BLaER1 treated with 17β-estradiol and CSF1 and Interleukin-3, amounts not matched to agents 10 nM and 100 nM (cell line): ENCODE results near the gene DIPK2B.

ENCODE experiments used
- H3K27ac ChIP-seq, 11 experiments: shearing (Covaris generic); formaldehyde crosslinking; 2 replicates each; pipeline ENCODE4 v1.8.1; 2022
- H3K27me3 ChIP-seq, 11 experiments: shearing (Covaris generic); formaldehyde crosslinking; 2 replicates each; pipeline ENCODE4 v1.8.1; 2022
- H3K36me3 ChIP-seq, 11 experiments: shearing (Covaris generic); formaldehyde crosslinking; 2 replicates each; pipeline ENCODE4 v1.8.1; 2022
- H3K4me1 ChIP-seq, 10 experiments: shearing (Covaris generic); formaldehyde crosslinking; 2 replicates each; pipeline ENCODE4 v1.8.1; 2022
- H3K4me2 ChIP-seq, 11 experiments: shearing (Covaris generic); formaldehyde crosslinking; 2 replicates each; pipeline ENCODE4 v1.8.1; 2022
- H3K4me3 ChIP-seq, 10 experiments: shearing (Covaris generic); formaldehyde crosslinking; 2 replicates each; pipeline ENCODE4 v1.8.1; 2022
- H3K9ac ChIP-seq, 11 experiments: shearing (Covaris generic); formaldehyde crosslinking; 2 replicates each; pipeline ENCODE4 v1.8.1; 2022
- H3K9me3 ChIP-seq, 11 experiments: shearing (Covaris generic); formaldehyde crosslinking; replicated peaks in 1 of 11; 2 replicates each; pipeline ENCODE4 v1.8.1; 2022
- H4K20me1 ChIP-seq, 11 experiments: shearing (Covaris generic); formaldehyde crosslinking; 2 replicates each; pipeline ENCODE4 v1.8.1; 2022
- Cebpa-rat ChIP-seq, 11 experiments: shearing (Covaris generic); IDR thresholded peaks; 2 replicates each; pipeline ENCODE4 v1.8.1; 2022

DIPK2B gene, protein sequence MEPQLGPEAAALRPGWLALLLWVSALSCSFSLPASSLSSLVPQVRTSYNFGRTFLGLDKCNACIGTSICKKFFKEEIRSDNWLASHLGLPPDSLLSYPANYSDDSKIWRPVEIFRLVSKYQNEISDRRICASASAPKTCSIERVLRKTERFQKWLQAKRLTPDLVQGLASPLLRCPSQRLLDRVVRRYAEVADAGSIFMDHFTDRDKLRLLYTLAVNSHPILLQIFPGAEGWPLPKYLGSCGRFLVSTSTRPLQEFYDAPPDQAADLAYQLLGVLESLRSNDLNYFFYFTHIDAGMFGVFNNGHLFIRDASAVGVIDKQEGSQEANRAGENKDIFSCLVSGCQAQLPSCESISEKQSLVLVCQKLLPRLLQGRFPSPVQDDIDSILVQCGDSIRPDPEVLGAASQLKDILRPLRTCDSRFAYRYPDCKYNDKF

DNA sequence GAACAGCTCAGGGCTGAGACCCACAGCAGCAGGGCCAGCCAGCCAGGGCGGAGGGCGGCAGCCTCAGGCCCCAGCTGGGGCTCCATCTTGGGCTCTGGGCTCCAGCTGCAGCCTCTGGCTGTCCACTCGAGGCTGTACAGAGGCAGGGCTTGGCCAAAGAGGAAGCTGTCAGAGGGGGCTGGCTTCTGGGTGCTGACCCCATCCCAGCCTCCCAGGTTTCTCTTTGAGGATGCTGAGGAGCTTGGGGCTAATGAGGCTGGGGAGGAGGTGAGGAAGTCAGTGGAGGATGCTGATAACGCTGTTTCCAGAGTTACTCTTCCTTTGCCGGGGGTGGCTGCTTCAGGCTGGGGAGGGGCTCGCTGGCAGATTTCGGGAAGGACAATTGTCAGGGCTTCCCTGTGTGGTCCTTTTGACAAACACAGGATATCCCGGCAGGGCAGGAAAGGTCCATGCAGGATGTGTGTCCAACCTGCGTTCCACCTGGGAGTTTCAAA, at the start of gene DIPK2B:
DIPK2B (minus strand) TSS at position 136 of the 494 bp plus-strand sequence; CDS start at position 86, 50 bp downstream.
- 0 out of 20 replicates have a peak, but pooled peaks cover 0 to 8% (median 0%) of the 10 kb centered on the region in 10 experiments for H3K4me1 ChIP-seq
- H3K27me3 ChIP-seq, result peaks cover 0 to 9% (median 0%) of the 10 kb centered on the region in 11 experiments; a peak in 4 of 22 replicates
- no peak for TF ChIP-seq Cebpa-rat (IDR thresholded peaks at IDR 0.05)
- H3K36me3 ChIP-seq, result no peaks in the 10 kb centered on the region
- no peak within 1 kb of the TSS for H3K4me2 ChIP-seq
- no peak within 1 kb of the TSS for H3K9ac ChIP-seq
- H4K20me1 ChIP-seq, result no peaks in the 10 kb centered on the region
- no peak within 1 kb of the TSS for H3K4me3 ChIP-seq
- no peak within 1 kb of the TSS for H3K27ac ChIP-seq
- peaks cover 1 to 9% (median 6%) of the 10 kb centered on the region in 11 experiments; a peak in 19 of 22 replicates for H3K9me3 ChIP-seq

DNA sequence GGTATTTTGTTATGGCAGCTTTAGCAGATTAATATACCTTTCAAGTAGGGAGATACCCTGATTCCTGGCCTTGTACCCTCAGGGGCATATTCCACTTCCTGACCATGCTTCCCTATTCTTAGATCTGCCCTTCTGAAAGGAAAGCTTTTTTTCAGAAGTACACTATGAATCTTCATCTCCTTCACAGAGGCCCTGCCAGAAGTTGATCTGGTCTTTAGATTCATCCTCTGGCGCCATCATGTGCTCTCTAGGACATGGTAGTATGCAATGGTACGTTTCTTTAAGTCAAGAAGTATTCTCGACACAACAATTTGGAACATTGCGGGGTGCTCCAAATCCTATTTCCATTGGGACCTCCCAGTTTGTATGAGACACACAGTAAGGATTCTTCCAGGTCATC, 39.6 kb upstream of the DIPK2B start:
- no peaks in the 10 kb centered on the region for H4K20me1 ChIP-seq
- no peak overlapping the region for H3K4me2 ChIP-seq
- H3K9me3 ChIP-seq, result peaks cover 0 to 3% (median 0%) of the 10 kb centered on the region in 11 experiments; a peak in 1 of 22 replicates
- no peak overlapping the region for H3K9ac ChIP-seq
- no peak for TF ChIP-seq Cebpa-rat (IDR thresholded peaks at IDR 0.05)
- H3K4me3 ChIP-seq, result no peak overlapping the region
- H3K27me3 ChIP-seq, result no peaks in the 10 kb centered on the region
- H3K27ac ChIP-seq, result no peak overlapping the region
- H3K36me3 ChIP-seq, result no peaks in the 10 kb centered on the region
- no peaks in the 10 kb centered on the region; a peak in 1 of 20 replicates for H3K4me1 ChIP-seq

DNA sequence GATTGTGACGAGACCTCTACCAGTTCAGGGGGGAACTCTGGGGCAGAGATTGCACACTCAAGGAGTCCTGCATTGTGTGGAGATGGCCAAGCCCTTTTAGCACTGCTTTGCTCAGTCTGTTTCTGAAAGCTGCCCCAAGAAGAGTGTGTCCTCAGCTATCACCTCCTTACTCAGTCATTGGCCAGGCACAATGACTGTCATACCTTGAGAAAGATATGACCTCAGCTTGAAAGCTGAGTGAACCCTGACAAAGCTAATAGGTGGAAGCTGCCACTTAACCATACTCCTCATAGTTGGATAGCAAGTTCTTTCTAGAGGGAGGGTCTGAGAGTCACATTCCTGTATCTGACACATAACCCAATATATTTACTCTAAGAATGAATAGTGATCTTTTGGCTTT, 37.8 kb upstream of the DIPK2B start:
- H3K36me3 ChIP-seq, result no peaks in the 10 kb centered on the region
- H3K4me3 ChIP-seq, result no peak overlapping the region
- no peaks in the 10 kb centered on the region for H4K20me1 ChIP-seq
- H3K27me3 ChIP-seq, result no peaks in the 10 kb centered on the region
- H3K9me3 ChIP-seq, result peaks cover 0 to 7% (median 0%) of the 10 kb centered on the region in 11 experiments; a peak in 2 of 22 replicates
- TF ChIP-seq Cebpa-rat (IDR thresholded peaks at IDR 0.05), result no peak
- H3K9ac ChIP-seq, result no peak overlapping the region
- H3K4me2 ChIP-seq, result no peak overlapping the region
- no peaks in the 10 kb centered on the region; a peak in 1 of 20 replicates for H3K4me1 ChIP-seq
- no peak overlapping the region for H3K27ac ChIP-seq

DNA sequence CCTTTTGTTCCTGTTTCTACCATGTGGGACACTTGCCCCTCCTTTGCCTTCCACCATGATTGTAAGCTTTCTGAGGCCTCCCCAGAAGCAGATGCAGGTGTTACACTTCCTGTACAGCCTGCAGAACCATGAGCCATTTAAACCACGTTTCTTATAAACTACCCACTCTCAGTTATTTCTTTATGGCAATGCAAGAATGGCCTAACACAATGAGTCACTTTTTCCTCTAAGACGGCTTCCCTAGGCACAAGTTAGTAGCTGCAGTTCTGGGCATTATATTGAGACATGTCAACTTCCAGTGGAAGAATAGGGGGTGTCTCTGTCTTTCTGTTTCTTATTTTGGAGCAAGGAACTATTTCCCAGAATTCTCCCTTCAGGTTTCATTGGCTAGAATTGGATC, 32.9 kb upstream of the DIPK2B start:
- Histone ChIP-seq H3K27me3 (no peaks in the 10 kb centered on the region), H3K4me2 (no peak overlapping the region), H4K20me1 (no peaks in the 10 kb centered on the region), H3K9ac (no peak overlapping the region), H3K9me3 (peaks cover 0 to 17% (median 5%) of the 10 kb centered on the region in 11 experiments; a peak in 5 of 22 replicates), H3K4me1 (peaks cover 0 to 36% (median 9%) of the 10 kb centered on the region in 10 experiments; a peak in 10 of 20 replicates), H3K36me3 (no peaks in the 10 kb centered on the region), H3K27ac (no peak overlapping the region), H3K4me3 (no peak overlapping the region)
- TF ChIP-seq Cebpa-rat (IDR thresholded peaks at IDR 0.05), result no peak

DNA sequence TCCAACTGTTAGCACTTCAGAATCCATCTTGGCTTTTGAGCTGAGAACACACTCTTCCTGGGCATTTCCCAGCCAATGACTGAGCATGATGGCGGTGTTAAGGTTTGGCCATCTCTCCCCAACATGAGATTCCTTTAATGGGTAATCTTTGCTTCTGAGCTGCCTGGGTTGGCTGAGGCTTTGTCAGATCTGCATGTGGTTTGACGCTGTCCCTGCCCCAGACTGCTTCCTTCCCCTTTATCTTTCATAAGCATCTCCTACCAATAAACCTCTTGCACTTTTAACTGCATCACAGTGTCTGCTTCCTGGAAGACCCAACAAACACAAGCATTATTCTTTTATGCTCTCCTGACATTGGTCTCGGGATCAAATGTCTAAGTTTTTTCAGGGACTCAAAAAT, 31.5 kb upstream of the DIPK2B start:
- H3K27me3 ChIP-seq, result no peaks in the 10 kb centered on the region
- H3K9ac ChIP-seq, result no peak overlapping the region
- H4K20me1 ChIP-seq, result no peaks in the 10 kb centered on the region
- no peak for TF ChIP-seq Cebpa-rat (IDR thresholded peaks at IDR 0.05)
- peaks cover 0 to 17% (median 5%) of the 10 kb centered on the region in 11 experiments; a peak in 4 of 22 replicates for H3K9me3 ChIP-seq
- no peak overlapping the region for H3K27ac ChIP-seq
- peaks cover 0 to 36% (median 9%) of the 10 kb centered on the region in 10 experiments; a peak in 10 of 20 replicates for H3K4me1 ChIP-seq
- no peak overlapping the region for H3K4me3 ChIP-seq
- H3K4me2 ChIP-seq, result peak overlapping the region in 5 of 11 experiments; percentile 16 to 61 (median 50); a peak in 8 of 22 replicates
- H3K36me3 ChIP-seq, result no peaks in the 10 kb centered on the region

DNA sequence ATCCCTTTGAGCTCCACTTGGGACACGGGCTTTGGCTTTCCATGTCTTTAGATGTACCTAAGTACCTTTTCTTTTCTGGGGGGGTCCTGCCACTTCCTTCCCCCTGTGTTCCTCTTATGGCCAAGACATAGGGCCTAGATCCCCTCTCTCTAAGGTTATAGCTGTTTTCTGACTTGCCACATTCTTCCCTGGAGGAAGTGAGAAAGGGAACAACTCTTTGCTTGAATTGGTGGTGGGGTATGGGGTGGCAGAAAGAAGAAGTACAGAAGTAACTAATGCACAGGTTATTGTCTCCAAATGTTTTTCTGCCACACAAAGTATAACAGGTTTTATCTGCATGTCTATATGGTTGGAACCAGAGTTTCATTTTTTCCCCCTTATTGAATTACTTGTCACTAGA, 29.7 kb upstream of the DIPK2B start:
- Histone ChIP-seq H3K27ac (no peak overlapping the region), H3K9ac (no peak overlapping the region), H3K9me3 (peaks cover 0 to 17% (median 5%) of the 10 kb centered on the region in 11 experiments; a peak in 4 of 22 replicates), H3K27me3 (no peaks in the 10 kb centered on the region), H3K4me2 (peak overlapping the region in 5 of 11 experiments; percentile 51 to 71 (median 57); a peak in 9 of 22 replicates), H3K36me3 (no peaks in the 10 kb centered on the region), H3K4me1 (peaks cover 0 to 36% (median 9%) of the 10 kb centered on the region in 10 experiments; a peak in 10 of 20 replicates), H3K4me3 (no peak overlapping the region), H4K20me1 (no peaks in the 10 kb centered on the region)
- TF ChIP-seq Cebpa-rat (IDR thresholded peaks at IDR 0.05), result no peak

DNA sequence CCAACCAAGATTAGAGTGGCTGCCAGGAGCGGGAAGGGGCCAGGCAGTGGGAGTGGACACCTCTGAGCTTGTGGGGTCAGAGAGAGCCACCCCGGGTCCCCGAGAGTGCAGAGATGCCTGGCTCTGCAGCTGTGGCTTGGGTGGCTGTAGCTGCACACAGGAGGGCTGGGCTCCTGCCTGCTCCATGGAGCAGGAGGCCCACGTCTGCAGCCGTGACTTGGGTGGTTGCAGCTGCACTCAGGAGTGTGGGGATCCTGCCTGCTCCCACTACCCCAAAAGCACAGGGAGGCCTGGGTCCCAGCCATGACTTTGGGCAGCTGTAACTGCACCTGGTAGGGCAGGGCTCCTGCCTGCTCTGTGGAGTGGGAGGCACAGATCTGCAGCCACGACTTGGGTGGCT, 28.7 kb upstream of the DIPK2B start:
- Histone ChIP-seq H3K4me2 (peak overlapping the region in 1 of 11 experiments; percentile 71; a peak in 1 of 22 replicates), H3K27me3 (no peaks in the 10 kb centered on the region), H3K4me1 (peaks cover 0 to 36% (median 9%) of the 10 kb centered on the region in 10 experiments; a peak in 10 of 20 replicates), H3K27ac (no peak overlapping the region), H3K9me3 (peaks cover 0 to 15% (median 5%) of the 10 kb centered on the region in 11 experiments; a peak in 4 of 22 replicates), H4K20me1 (no peaks in the 10 kb centered on the region), H3K9ac (no peak overlapping the region), H3K4me3 (no peak overlapping the region), H3K36me3 (no peaks in the 10 kb centered on the region)
- TF ChIP-seq Cebpa-rat (IDR thresholded peaks at IDR 0.05), result no peak

DNA sequence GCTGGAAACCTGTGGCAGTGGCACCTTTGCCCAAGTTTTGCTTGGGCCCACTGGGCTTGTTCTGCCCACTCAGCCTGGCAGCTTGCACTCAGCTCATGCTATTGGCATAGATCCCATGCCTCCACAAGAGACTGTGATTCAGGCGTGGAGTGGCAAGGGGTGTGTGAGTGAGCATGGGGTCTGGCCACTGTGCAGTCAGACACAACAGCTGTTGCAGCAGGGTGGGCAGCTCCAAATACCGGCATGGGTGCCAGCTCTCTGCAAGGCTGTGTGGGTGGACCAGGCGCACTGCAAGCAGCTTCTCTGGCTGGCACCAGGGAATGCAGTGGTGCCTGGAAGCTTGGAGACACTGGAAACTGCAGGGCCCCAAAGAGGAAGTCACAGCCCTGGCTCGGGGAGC, 27.4 kb upstream of the DIPK2B start:
- no peak overlapping the region for H3K4me3 ChIP-seq
- no peak overlapping the region for H3K27ac ChIP-seq
- H4K20me1 ChIP-seq, result no peaks in the 10 kb centered on the region
- 0 out of 22 replicates have a peak overlapping the region, but pooled peaks of 1 of the 11 experiments have one; percentile 2 for H3K4me2 ChIP-seq
- peaks cover 0 to 36% (median 9%) of the 10 kb centered on the region in 10 experiments; a peak in 10 of 20 replicates for H3K4me1 ChIP-seq
- no peaks in the 10 kb centered on the region for H3K27me3 ChIP-seq
- peaks cover 0 to 13% (median 7%) of the 10 kb centered on the region in 11 experiments; a peak in 4 of 22 replicates for H3K9me3 ChIP-seq
- H3K9ac ChIP-seq, result no peak overlapping the region
- no peaks in the 10 kb centered on the region for H3K36me3 ChIP-seq
- no peak for TF ChIP-seq Cebpa-rat (IDR thresholded peaks at IDR 0.05)
